Right renal pelvis (tissue), 4 donors: ENCODE data around the gene IL36RN. TPM values are rescaled to one million over a fixed set of nuclear protein-coding genes. Genes with fewer than 3 reads are reported as not detected.

Source experiments
- DNase-seq, 4 donors: peaks; one replicate each; pipeline ENCODE4 v3.0.0-alpha.2; 2013; ENCODE audit warnings: low read depth in 4 of 4, low spot score in 3 of 4, missing footprints in 1 of 4
- polyA plus RNA-seq, 4 donors: library from polyadenylated mRNA; unstranded; fragments of 120-200 nt; gene quantifications; one replicate each; pipeline ENCODE4 v1.2.1, GENCODE V29; 2013; ENCODE audit not compliant: insufficient read length in 4 of 4

The IL36RN gene
- polyA plus RNA-seq, 4 donors: not detected

- no peak for DNase-seq
These were observed 11.6 kb downstream of the IL36RN start for GRCh38 chr2:113070606-113070975.

GRCh38 chr2:113072584-113072983, 13.6 kb downstream of the IL36RN start:
- no peak for DNase-seq

- DNase-seq: no peak
These were observed 14.4 kb downstream of the IL36RN start for GRCh38 chr2:113073325-113073834.

- no peak for DNase-seq
These were observed 16.0 kb downstream of the IL36RN start for GRCh38 chr2:113075030-113075429.

GRCh38 chr2:113075600-113075999, 16.6 kb downstream of the IL36RN start:
- DNase-seq: no peak

- no peak for DNase-seq
These were observed 18.1 kb downstream of the IL36RN start for GRCh38 chr2:113076954-113077669.

GRCh38 chr2:113077921-113078320, 18.9 kb downstream of the IL36RN start:
- no peak for DNase-seq

- DNase-seq: no peak
These were observed 19.4 kb downstream of the IL36RN start for GRCh38 chr2:113078350-113078839.

GRCh38 chr2:113079131-113079530, 20.1 kb downstream of the IL36RN start:
- DNase-seq: no peak

- peak in 1 of 4 donors; percentile 5 for DNase-seq
These were observed 21.1 kb downstream of the IL36RN start for GRCh38 chr2:113080134-113080533.

GRCh38 chr2:113081488-113082210, 22.7 kb downstream of the IL36RN start:
- DNase-seq: no peak

- DNase-seq: no peak
These were observed 24.3 kb downstream of the IL36RN start for GRCh38 chr2:113083296-113083695.

- DNase-seq: no peak
These were observed 25.4 kb downstream of the IL36RN start for GRCh38 chr2:113084249-113085000.

GRCh38 chr2:113085542-113085941, 26.5 kb downstream of the IL36RN start:
- DNase-seq: no peak

GRCh38 chr2:113088213-113088992, 29.4 kb downstream of the IL36RN start:
- DNase-seq: no peak

- DNase-seq: no peak
These were observed 30.9 kb downstream of the IL36RN start for GRCh38 chr2:113089916-113090315.

- no peak for DNase-seq
These were observed 32.4 kb downstream of the IL36RN start for GRCh38 chr2:113091231-113091896.

- no peak for DNase-seq
These were observed 34.0 kb downstream of the IL36RN start for GRCh38 chr2:113092864-113093612.

- no peak for DNase-seq
These were observed 34.6 kb downstream of the IL36RN start for GRCh38 chr2:113093613-113093977.
